Medulla oblongata (tissue), 1 donor: Measurements from ENCODE around the gene MBD3.
A peak's percentile ranks its signal among the peaks of the same experiment; 100 is the strongest.

ENCODE experiments used
- DNase-seq: peaks from one replicate; pipeline ENCODE4 v3.0.0-alpha.2; 2015; ENCODE audit errors: extremely low spot score

Gene MBD3

DNA sequence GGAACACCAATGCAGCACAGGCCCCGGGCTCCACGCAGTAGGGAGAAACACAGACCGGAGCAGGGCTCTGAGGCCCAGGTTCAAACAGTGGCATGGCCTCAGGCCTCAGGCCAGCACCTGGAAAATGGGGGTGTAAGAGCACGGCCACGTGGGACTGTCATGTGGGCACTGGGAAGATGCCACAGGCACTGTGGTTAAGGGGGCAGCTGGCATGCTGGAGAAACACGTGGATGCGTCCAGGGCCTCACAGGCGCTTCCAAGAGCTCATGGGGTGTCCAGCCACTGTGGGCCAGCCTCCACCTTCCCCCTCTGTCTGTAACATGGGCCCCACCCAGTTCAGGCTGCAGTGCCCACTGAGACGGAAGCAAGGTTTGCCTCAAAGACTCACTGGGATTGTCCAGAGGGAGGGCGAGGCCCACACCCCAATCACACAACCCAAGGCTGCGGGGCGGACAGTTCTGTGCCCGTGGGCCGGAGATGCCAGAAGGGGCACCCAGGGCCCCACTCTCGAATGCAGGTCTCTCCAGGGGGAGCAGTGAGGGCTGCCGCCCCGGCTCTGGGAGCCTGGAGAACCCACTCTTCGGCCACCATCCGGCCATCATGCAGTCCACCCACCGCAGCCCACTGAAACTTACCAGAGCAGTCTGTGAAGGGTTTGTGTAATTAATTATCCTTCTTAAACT, 6.3 kb upstream of the MBD3 start:
- no peak for DNase-seq

DNA sequence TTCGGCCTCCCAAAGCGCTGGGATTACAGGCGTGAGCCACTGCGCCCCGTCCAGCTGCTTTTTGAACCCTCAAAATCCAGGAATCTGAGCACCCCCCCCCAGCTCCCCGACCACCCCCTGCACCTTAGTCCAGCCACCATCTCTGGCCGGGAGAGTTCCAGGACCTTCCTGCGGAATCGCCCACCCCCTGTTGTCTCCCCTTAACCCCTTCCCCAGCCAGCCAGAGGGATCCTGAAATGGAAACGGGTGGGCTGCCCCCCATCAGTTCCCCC, 772 bp upstream of the MBD3 start:
- no peak for DNase-seq

DNA sequence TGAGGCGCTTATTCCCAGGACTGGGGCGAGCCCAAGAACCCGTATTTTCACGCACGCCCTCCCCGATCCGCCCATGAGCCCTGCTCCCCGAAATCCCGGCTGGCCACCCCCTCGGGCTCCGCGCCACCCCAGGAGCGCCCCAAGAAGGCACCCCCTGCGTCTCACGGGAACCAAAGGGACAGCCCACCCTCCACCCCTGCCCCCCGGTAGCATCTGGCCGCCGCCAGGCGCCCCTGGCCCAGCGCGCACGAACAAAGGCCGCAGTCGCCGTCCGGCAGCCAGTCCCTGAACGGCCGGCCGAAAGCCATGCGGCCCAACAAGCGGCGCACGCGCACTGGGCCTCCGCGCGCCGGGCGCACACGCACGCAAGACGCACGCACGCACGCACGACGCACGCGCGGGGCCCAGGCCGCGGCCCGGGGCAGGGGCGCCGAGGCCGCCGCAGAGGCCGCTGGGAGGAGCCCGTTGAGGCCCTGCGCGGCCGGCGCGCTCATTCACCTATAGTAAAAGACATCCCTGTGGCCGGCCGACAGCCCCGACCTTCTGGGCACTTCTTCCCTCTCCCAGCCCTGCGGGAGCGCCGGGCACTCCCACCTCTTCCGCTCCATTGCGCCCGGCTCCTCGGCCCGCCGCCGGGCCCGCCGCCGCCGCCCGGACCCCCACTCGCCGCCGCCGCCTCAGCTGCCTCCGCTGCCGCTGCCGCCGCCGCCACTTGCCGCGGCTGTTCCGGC, 476 bp downstream of the MBD3 start:
- DNase-seq = peak; percentile 89

GRCh38 chr19:1591421-1592023, 1.1 kb downstream of the MBD3 start:
- no peak for DNase-seq

GRCh38 chr19:1590641-1591397, 1.8 kb downstream of the MBD3 start:
- no peak for DNase-seq

GRCh38 chr19:1587872-1588271, 4.8 kb downstream of the MBD3 start:
- no peak for DNase-seq

DNA sequence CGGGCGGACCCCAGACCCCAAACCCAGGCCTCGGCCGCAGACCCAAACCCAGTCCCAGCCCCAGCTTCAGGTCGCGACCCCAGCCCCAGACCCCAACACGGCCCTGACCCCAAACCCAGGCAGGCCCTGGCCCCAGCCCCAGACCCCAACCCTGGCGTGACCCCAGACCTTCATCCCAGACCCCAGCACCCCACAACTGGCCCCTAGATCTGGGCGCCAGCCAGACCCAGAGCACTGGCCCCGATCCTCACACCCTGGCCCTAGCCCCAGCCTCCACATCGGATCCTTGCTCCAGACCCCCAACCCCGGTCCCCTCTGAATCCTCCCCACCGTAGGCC, 7.5 kb downstream of the MBD3 start:
- no peak for DNase-seq

DNA sequence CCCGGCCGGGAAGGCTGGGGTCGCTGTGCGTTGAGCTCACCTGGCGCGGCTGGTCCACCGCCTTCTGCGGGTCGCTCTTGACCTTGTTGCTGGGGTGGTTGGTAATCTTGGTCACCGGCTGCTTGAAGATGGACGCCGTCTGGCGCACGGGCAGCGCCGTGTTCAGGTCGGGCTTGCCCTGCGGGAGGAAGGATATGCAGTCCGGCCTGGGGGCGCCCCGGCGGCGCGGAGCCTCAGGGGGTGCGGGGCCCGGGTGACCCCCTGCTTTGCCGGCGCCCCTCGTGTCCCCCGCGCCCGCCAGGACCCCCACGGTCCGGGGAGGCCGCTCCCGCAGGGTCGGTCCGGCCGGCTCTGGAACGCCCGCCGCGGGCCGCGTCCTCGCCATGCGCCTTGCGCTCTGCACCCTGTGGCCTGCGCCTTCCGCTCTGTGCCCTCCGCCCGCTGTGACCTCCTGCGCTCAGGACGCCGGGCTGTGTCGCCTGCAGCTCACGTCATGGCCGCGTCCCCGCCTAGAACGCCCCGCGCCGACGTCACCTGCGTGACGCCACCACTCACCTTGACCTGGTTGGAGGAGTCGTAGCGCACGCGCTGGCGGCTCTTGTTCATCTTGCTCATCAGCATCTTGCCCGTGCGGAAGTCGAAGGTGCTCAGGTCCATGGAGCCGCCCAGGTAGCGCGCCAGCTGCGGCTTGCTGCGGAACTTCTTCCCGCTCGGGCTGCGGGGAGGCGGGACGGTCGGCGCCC, 8.0 kb downstream of the MBD3 start:
- DNase-seq = no peak

GRCh38 chr19:1582201-1582600, 10.5 kb downstream of the MBD3 start:
- no peak for DNase-seq

- DNase-seq = no peak
Observed at GRCh38 chr19:1580957-1581356, 11.7 kb downstream of the MBD3 start.

DNA sequence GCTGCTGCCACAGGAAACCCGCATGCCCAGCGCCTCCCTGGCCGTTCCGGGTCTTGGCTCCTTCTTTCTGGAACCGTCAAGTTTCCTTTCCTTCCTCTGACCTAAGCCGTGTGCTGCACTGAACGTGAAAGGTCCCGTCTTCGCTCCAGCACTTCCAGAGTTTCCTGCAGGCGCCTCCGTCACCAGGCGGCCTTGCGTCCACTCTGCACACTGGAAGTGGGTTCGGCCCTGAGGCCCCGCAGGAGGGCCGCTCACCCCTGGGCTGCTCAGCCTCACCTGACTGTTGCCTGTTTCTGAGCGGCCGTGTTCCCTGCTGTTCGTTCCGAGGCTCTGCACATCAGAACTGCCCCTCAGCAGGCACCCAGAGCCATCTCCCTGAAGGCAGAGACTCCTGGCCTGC, 12.3 kb downstream of the MBD3 start:
- no peak for DNase-seq

DNA sequence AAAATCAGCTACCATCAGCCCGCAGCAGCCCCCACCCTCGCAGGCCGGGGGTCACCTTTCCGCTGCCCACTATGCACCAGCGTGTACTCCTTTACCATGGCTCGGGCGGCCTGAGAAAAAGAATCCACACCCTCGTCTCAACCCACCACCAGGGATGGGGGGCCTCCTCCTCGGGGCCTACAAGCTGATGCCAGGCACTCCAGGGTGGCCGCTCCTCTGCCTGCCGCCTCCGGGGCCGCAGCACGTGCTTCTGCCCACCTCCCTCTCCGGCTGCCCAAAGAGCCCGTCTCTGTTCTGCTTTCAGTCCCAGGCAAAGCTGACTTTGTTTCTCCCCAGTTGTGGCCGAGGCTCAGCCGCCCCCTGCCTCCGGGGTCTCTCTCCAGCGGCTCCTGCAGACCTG, 13.4 kb downstream of the MBD3 start:
- no peak for DNase-seq

GRCh38 chr19:1577929-1578618, 14.6 kb downstream of the MBD3 start:
- no peak for DNase-seq

- DNase-seq = no peak
Observed at GRCh38 chr19:1577090-1577928, 15.4 kb downstream of the MBD3 start.

- DNase-seq = no peak
Observed at GRCh38 chr19:1576242-1577089, 16.2 kb downstream of the MBD3 start.

- DNase-seq = no peak
Observed at GRCh38 chr19:1575323-1576241, 17.1 kb downstream of the MBD3 start.

DNA sequence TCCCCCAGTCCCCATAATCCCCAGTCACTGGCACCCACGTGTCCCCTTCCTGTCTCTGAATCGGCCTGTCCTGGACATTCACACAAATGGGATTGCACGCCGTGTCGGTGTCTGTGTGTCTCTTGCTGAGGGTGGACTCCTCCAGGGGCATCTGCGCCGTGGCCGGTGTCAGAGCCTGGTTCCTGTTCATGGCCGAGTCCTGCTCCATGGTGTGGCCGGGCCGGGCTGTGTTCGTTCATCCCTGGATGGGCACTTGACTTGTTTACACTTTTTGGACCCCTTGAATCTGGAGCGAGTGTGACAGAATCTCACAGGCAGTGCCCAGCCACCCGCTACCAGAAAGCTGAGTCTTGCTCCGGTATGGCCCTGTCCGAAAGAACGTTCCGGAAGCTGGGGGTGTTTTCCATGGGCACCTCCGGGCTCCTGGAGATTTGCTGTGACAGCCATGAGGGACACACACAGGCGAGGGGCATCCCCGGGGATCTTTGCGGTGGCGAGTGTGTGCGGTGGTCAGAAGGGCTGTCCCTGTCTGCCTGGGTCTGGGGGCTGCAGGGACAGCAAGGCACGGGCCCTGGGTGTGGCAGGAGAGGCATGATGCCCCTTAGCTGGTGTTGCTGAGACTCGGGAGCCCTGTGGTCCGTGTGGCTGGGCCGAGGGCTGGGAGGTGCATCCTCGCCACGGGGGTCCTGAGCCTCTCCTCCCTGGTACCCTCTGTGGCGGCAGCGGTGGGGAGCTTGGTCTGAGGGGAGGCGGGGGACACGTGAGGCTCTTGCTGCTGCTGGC, 18.1 kb downstream of the MBD3 start:
- no peak for DNase-seq

DNA sequence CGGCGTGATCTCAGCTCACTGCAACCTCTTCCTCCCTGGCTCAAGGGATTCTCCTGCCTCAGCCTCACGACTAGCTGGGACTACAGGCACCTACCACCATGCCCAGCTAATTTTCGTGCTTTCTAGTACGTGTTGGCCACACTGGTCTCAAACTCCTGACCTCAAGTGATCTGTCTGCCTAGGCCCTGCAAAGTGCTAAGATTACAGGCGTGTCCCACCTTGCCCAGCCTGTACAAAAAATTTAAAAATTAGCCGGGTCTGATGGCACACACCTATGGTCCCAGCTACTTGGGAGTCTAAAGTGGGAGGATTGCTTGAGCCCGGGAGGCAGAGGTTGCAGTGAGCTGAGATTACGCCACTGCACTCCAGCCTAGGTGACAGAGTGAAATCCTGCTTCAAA, 19.9 kb downstream of the MBD3 start:
- DNase-seq = no peak
